NCI-H146 (cell line): ENCODE measurements around the gene SHISA4.
"Not testable (repeated sequence)": the region's sequence is repeated elsewhere in the genome, so short reads cannot be mapped to it uniquely, and the experiment has no call there.

Experiments
- DNase-seq: peaks from one replicate; lab custom pipeline; 2025; lab: John Stamatoyannopoulos, UW

Gene SHISA4

GRCh38 chr1:201898992-201899391, 10.3 kb downstream of the SHISA4 start:
- DNase-seq, result no peak

GRCh38 chr1:201899683-201900429, 11.2 kb downstream of the SHISA4 start:
- no peak for DNase-seq

- DNase-seq, result no peak
Observed at GRCh38 chr1:201900476-201900875, 11.8 kb downstream of the SHISA4 start.

GRCh38 chr1:201901036-201901435, 12.3 kb downstream of the SHISA4 start:
- not testable (repeated sequence) for DNase-seq

GRCh38 chr1:201902198-201902597, 13.5 kb downstream of the SHISA4 start:
- DNase-seq, result no peak

- no peak for DNase-seq
Observed at GRCh38 chr1:201903135-201903534, 14.4 kb downstream of the SHISA4 start.

GRCh38 chr1:201904579-201904978, 15.9 kb downstream of the SHISA4 start:
- no peak for DNase-seq

- no peak for DNase-seq
Observed at GRCh38 chr1:201905234-201905890, 16.7 kb downstream of the SHISA4 start.

GRCh38 chr1:201906336-201906735, 17.6 kb downstream of the SHISA4 start:
- no peak for DNase-seq

- DNase-seq, result no peak
Observed at GRCh38 chr1:201907621-201908020, 18.9 kb downstream of the SHISA4 start.

GRCh38 chr1:201911826-201912571, 23.3 kb downstream of the SHISA4 start:
- DNase-seq, result peak; percentile 68

- DNase-seq, result no peak
Observed at GRCh38 chr1:201912832-201913231, 24.1 kb downstream of the SHISA4 start.

GRCh38 chr1:201914456-201915235, 25.9 kb downstream of the SHISA4 start:
- DNase-seq, result no peak

GRCh38 chr1:201916649-201917249, 28.1 kb downstream of the SHISA4 start:
- peak; percentile 48 for DNase-seq

- no peak for DNase-seq
Observed at GRCh38 chr1:201917362-201918033, 28.8 kb downstream of the SHISA4 start.

- DNase-seq, result no peak
Observed at GRCh38 chr1:201918343-201918742, 29.6 kb downstream of the SHISA4 start.

GRCh38 chr1:201921952-201922558, 33.4 kb downstream of the SHISA4 start:
- DNase-seq, result no peak

- no peak for DNase-seq
Observed at GRCh38 chr1:201925301-201925567, 36.5 kb downstream of the SHISA4 start.

GRCh38 chr1:201925981-201926645, 37.4 kb downstream of the SHISA4 start:
- DNase-seq, result no peak

- DNase-seq, result no peak
Observed at GRCh38 chr1:201928266-201928665, 39.6 kb downstream of the SHISA4 start.
